ENCODE results near the gene LOXL1. TPM values are rescaled to one million over a fixed set of nuclear protein-coding genes. Genes with fewer than 3 reads are reported as not detected.

LOXL1 gene
- total and polyA plus RNA-seq, 2 of the 4 experiments (the other 2 are of a cell fraction), result 148 to 332 TPM

DNA sequence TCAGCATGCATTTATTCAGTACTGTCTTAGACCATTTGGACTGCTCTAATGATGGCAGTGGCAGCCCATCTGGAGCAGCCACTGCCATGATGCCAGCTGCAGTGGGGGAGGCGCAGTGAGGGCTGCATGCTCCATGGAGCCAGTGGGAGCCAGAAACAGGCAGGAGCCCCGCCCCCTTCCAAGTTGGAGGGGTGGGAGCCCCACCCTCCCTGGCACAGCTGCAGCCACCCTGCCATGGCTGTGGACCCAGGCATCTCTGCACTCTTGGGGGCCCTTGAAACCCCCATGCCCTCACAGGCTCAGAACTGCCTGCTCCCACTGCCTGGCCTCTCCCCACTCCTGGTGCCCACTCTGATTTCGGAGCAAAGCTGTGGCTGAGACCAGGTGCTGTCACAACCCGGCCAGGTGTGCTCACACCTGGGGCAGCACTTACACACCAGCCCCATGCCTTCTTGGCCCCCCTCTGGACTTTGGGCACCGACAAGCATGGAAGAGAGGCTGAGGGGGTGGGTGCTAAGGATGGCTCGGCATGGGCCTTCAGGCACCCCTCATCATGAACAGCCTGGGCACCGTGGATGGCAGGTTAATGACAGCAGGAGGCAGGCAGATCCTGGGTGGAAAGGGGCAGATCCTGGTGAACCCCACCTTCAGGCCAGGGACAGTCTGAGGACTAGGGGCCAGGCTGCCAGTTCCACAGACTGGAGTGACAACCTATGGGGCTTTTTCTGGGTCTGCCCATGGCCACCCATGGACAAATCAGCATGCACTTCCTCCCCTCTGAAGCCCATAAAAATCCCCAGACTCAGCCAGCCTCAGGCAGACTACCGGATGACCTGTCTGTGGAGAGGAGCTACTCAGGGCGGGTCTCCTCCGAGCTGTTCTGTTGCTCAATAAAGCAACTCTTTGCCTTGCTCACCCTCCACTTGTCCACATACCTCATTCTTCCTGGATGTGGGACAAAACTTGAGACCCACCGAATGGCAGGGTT is 34.6 kb upstream of the LOXL1 start:
- Histone ChIP-seq H3K56ac (ENCODE audit: extremely low read depth, insufficient read depth, low read length) (no peak overlapping the region), H2BK15ac (ENCODE audit: low read depth, low read length) (no peak overlapping the region), H3K14ac (replicated peaks; ENCODE audit: low read depth, low read length) (no peak overlapping the region), H2BK20ac (ENCODE audit: low read depth, low read length) (no peak overlapping the region), H3K4me2 (ENCODE audit: low read depth, low read length) (no peak overlapping the region), H3K27me3 (ENCODE audit: control insufficient read depth, insufficient read depth, low read length) (peaks cover 37% of the 10 kb centered on the region), H3K9me1 (ENCODE audit: insufficient read depth, low read length) (peaks cover 6% of the 10 kb centered on the region; the same call in 1 of the 2 replicates), H3K36me3 (ENCODE audit: control insufficient read depth, insufficient read depth, low read length) (no peaks in the 10 kb centered on the region), H4K8ac (ENCODE audit: low read depth in 2 of 2, low read length in 2 of 2) (no peak overlapping the region), H2BK120ac (ENCODE audit: low read depth, low read length) (no peak overlapping the region), H3K79me1 (ENCODE audit: low read depth in 1 of 2, low read length in 2 of 2) (no peaks in the 10 kb centered on the region), H2BK5ac (ENCODE audit: low read depth, low read length, poor library complexity, severe bottlenecking) (no peak overlapping the region), H3K4me1 (ENCODE audit: control insufficient read depth, insufficient read depth, low read length) (no peaks in the 10 kb centered on the region), H3K9me3 (ENCODE audit: control insufficient read depth, insufficient read depth, low read length) (no peaks in the 10 kb centered on the region; the same call in 1 of the 2 replicates), H4K20me1 (ENCODE audit: insufficient read depth, low read length) (0 out of 2 replicates have a peak, but pooled peaks cover 3% of the 10 kb centered on the region), H3K27ac (ENCODE audit: insufficient read depth, low read length) (no peak overlapping the region), H3K18ac (ENCODE audit: low read depth, low read length) (no peak overlapping the region), H4K5ac (ENCODE audit: low read depth, low read length) (no peak overlapping the region), H3K23ac (ENCODE audit: low read depth, low read length) (no peak overlapping the region), H2AK9ac (replicated peaks; ENCODE audit: low read depth, low read length, poor library complexity) (no peak overlapping the region), H3K4me3 (ENCODE audit: insufficient read depth, low read depth, low read length) (no peak overlapping the region), H4K91ac (ENCODE audit: insufficient read depth, low read depth, low read length) (no peak overlapping the region), H3K4ac (ENCODE audit: low read depth, low read length) (no peak overlapping the region), H2AFZ (replicated peaks; ENCODE audit: low read length, poor library complexity) (no peak overlapping the region), H2AK5ac (ENCODE audit: low read depth, low read length) (no peak overlapping the region), H3K9ac (ENCODE audit: low read depth, low read length) (no peak overlapping the region)
- POLR2A ChIA-PET (ENCODE audit: unreplicated experiment), result no interaction called here
- DNase-seq, result no peak
- in situ Hi-C loops (cut with MboI; ENCODE audit: low sequenced_read_pairs) (no loop called here), dilution Hi-C loops (cut with HindIII; ENCODE audit: low sequenced_read_pairs, unreplicated experiment) (no loop called here), intact Hi-C loops (cut with micrococcal nuclease) (no loop called here)
- TF ChIP-seq SMC3 (IDR thresholded peaks at IDR 0.05; ENCODE audit: low read depth, low read length) (no peak), CEBPB (IDR thresholded peaks at IDR 0.05; ENCODE audit: low read depth, low read length) (no peak), POLR2A (IDR thresholded peaks at IDR 0.05; ENCODE audit: low read depth, low read length) (no peak), BHLHE40 (IDR thresholded peaks at IDR 0.05; ENCODE audit: low read depth, low read length) (no peak), MXI1 (IDR thresholded peaks at IDR 0.05; ENCODE audit: borderline replicate concordance, low read depth, low read length) (no peak)
- no peak for ATAC-seq (ENCODE audit: low read depth)
- CTCF ChIA-PET, result no interaction called here
- no TSS peak for BruUV-seq (replicated peaks)
- 58% methylated on average over 2 of the region's 11 CpGs; no CpG with 5 or more reads in 1 of the 2 experiments for WGBS, 2 experiments (ENCODE audit: extremely low coverage in 2 of 2, insufficient read length in 1 of 2)
